NCI-H774 (cell line): Measurements from ENCODE around the gene KSR2.

Experiments
- DNase-seq: peaks from one replicate; lab custom pipeline; 2025; lab: John Stamatoyannopoulos, UW

The KSR2 gene

DNA sequence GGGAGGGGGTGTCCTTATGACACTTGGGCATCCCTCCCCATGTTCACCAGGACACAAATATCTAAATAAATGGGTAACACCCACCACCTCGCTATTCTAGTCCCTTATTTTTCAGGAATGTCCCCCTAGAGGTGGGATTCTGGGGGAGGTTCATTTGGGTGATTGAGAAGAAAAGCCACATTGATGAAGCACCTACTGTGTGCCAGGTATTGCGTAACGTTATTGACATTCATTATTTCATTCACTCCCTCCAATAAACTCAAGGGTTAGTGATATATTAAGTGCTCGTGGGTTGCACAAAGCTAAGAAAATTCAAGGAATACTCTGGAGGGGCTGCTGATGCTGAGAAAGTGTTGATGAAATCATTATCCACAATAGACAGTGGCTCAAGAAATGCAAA is 514.8 kb downstream of the KSR2 start:
- no peak for DNase-seq

DNA sequence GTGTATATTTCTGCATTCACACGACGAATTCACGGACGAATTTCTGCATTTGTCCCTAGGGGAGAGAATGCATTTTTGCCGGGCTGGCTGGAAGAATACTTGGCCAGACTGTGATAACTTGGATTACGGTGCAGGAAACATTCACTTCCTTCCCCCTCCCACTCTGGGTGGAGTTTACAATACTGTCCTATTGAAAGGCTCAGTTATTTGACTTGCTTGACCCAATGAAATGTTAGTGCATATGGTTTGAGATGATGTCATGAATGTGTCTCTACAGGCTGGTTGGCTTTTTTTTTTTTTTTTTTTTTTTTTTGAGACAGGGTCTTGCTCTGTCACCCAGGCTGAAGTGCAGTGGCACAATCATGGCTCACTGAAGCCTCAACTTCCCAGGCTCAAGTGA is 516.7 kb downstream of the KSR2 start:
- DNase-seq = no peak

- DNase-seq = no peak
These were observed 518.6 kb downstream of the KSR2 start for GRCh38 chr12:117450209-117450608.

GRCh38 chr12:117447665-117448366 is 521.0 kb downstream of the KSR2 start:
- DNase-seq = no peak

- DNase-seq = no peak
These were observed 524.0 kb downstream of the KSR2 start for GRCh38 chr12:117444781-117445180.

DNA sequence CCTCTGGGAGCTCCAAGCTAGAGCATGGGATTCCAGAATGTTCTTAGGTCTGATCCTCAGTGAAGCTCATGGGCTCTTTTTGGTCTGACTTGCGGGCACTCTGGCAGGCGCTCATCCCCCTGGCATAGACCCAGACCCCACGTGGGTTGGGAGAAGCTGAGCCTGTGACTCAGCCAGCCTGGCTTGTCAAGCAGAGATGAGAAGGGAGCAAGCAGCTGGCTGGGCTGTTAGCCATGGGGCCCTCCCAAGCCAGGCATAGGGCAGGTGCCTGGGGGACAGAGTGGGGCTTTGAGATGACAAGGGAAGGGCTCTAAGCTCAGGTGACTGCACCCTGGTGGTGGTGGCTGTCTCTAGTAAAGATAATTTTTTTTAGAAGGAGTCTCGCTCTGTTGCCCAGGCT is 527.0 kb downstream of the KSR2 start:
- DNase-seq = no peak

GRCh38 chr12:117440384-117440783 is 528.4 kb downstream of the KSR2 start:
- DNase-seq = no peak

GRCh38 chr12:117439531-117440001 is 529.2 kb downstream of the KSR2 start:
- DNase-seq = no peak

- DNase-seq = no peak
These were observed 530.0 kb downstream of the KSR2 start for GRCh38 chr12:117438809-117439208.

- no peak for DNase-seq
These were observed 531.1 kb downstream of the KSR2 start for GRCh38 chr12:117437516-117438255.

- no peak for DNase-seq
These were observed 534.9 kb downstream of the KSR2 start for GRCh38 chr12:117433878-117434277.

- DNase-seq = no peak
These were observed 538.5 kb downstream of the KSR2 start for GRCh38 chr12:117430246-117430645.

- no peak for DNase-seq
These were observed 541.6 kb downstream of the KSR2 start for GRCh38 chr12:117427211-117427610.

- DNase-seq = no peak
These were observed 546.8 kb downstream of the KSR2 start for GRCh38 chr12:117421987-117422386.

GRCh38 chr12:117421068-117421752 is 547.6 kb downstream of the KSR2 start:
- no peak for DNase-seq

- no peak for DNase-seq
These were observed 551.8 kb downstream of the KSR2 start for GRCh38 chr12:117417004-117417403.

GRCh38 chr12:117412465-117413188 is 556.2 kb downstream of the KSR2 start:
- no peak for DNase-seq

DNA sequence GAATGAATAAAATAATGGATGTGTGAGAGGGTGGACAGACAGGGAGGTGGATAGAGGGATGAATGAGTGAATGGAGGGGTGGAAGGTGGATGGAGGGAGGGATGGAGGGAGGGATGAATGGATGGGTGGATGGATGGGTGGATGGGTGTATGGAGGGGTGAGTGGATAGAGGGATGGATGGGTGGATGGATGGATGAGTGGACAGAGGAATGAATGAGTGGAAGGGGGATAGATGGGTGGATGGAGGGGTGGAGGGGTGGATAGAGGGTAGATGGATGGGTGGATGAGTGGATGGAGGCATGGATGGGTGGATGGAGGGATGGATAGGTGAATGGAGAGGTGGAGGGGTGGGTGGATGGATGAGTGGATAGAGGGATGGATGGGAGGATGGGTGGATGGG is 559.5 kb downstream of the KSR2 start:
- no peak for DNase-seq

GRCh38 chr12:117408161-117408791 is 560.5 kb downstream of the KSR2 start:
- no peak for DNase-seq

- DNase-seq = no peak
These were observed 563.9 kb downstream of the KSR2 start for GRCh38 chr12:117404940-117405339.

- no peak for DNase-seq
These were observed 564.5 kb downstream of the KSR2 start for GRCh38 chr12:117404203-117404853.
